Pancreas (tissue), 10 donors: ENCODE data around the gene TUBGCP6. TPM values are rescaled to one million over a fixed set of nuclear protein-coding genes. Genes with fewer than 3 reads are reported as not detected.

Experiments used
- ATAC-seq, 4 donors: fragments of 200-7000 bp; cut with Tn5 transposase; one replicate each; pipeline versions ENCODE4 v1.8.0 to v1.9.1; 2020; ENCODE audit warnings: mild to moderate bottlenecking in 4 of 4, moderate library complexity in 4 of 4
- DNase-seq, 6 donors: peaks; one replicate each; pipeline ENCODE4 v3.0.0-alpha.2; 2020
- FAIRE-seq: peaks from 2 replicates; lab custom pipeline; 2012; peaks lifted over from hg19 to GRCh38; lab: Jason Lieb, UNC
- H3K27ac ChIP-seq, 4 donors: fragments of 200-600 bp; sonication (generic); 1 replicate in 3 of 4; 2 replicates in 1 of 4; pipeline versions ENCODE4 v1.5.0 to v1.8.0; 2020
- H3K27me3 ChIP-seq, 4 donors: fragments of 200-600 bp; one replicate each; pipeline ENCODE4 v1.8.0; 2021
- H3K36me3 ChIP-seq, 3 donors: fragments of 200-600 bp; sonication (generic) in 1 of 3; one replicate each; pipeline versions ENCODE4 v1.5.0 to v1.8.0; 2020 to 2021
- H3K4me1 ChIP-seq, 3 donors: fragments of 200-600 bp; one replicate each; pipeline ENCODE4 v1.8.0; 2021
- H3K4me3 ChIP-seq, 4 donors: fragments of 200-600 bp; sonication (generic) in 2 of 4; one replicate each; pipeline versions ENCODE4 v1.5.0 to v1.8.0; 2020 to 2021
- H3K9me3 ChIP-seq, 4 donors: fragments of 200-600 bp; one replicate each; pipeline ENCODE4 v1.8.0; 2021
- WGBS, 2 donors: extraction: QIAGEN DNeasy Blood & Tissue Kit; methylation state at CpG; one replicate each; pipeline ENCODE4 v1.1.7; 2013; 5-methylcytosine and 5-hydroxymethylcytosine counted together
- intact Hi-C, 3 donors: fragments of 100-400 bp; cut with DNase I; formaldehyde crosslinking; loops; one replicate each; pipeline versions ENCODE4 v1.11.1 to v1.14.2; 2022
- polyA plus RNA-seq, 2 donors: library from polyadenylated mRNA; stranded (reverse); fragments of 200-250 nt; gene quantifications; one replicate each; pipeline ENCODE4 v1.2.3, GENCODE V29; 2013
- total RNA-seq, 6 donors: library from RNA; stranded (reverse); fragmentation: NEBNext Ultra II Directional in 4 of 6; extraction: Animal tissue kit (Norgen Biotek cat#: 25700) in 4 of 6; gene quantifications; one replicate each; pipeline versions ENCODE4 v1.2.1 to v1.2.4, GENCODE V29; 2021 to 2023
- TF ChIP-seq, protein P1 (sequence below), 4 donors: fragments of 200-600 bp; sonication (generic) in 3 of 4; IDR thresholded peaks; one replicate each; pipeline versions ENCODE4 v1.5.0 to v1.8.0; 2021; ENCODE audit warnings: antibody characterized with exemption in 4 of 4
- donor health status: healthy with polysubstance abuse.
- donor health status: DM: no; HTN: no; CAD: no; lungs with moderate emphysema.
- donor health status: DM: no; HTN: no; CAD: no.
- donor health status: control.
- donor health status: control.
- donor health status: Bipolar disorder and iron deficiency.
- donor health status: DM: yes; HTN: yes; CAD: no.
- donor health status: DM: no; HTN: no; CAD: no.
- donor health status: DM: no; HTN: no; CAD: no.
- donor health status: DM: yes; HTN: yes; CAD: no.

Gene TUBGCP6
- total and polyA plus RNA-seq, 8 donors: 19.2 to 139 (median 29.8) TPM

DNA sequence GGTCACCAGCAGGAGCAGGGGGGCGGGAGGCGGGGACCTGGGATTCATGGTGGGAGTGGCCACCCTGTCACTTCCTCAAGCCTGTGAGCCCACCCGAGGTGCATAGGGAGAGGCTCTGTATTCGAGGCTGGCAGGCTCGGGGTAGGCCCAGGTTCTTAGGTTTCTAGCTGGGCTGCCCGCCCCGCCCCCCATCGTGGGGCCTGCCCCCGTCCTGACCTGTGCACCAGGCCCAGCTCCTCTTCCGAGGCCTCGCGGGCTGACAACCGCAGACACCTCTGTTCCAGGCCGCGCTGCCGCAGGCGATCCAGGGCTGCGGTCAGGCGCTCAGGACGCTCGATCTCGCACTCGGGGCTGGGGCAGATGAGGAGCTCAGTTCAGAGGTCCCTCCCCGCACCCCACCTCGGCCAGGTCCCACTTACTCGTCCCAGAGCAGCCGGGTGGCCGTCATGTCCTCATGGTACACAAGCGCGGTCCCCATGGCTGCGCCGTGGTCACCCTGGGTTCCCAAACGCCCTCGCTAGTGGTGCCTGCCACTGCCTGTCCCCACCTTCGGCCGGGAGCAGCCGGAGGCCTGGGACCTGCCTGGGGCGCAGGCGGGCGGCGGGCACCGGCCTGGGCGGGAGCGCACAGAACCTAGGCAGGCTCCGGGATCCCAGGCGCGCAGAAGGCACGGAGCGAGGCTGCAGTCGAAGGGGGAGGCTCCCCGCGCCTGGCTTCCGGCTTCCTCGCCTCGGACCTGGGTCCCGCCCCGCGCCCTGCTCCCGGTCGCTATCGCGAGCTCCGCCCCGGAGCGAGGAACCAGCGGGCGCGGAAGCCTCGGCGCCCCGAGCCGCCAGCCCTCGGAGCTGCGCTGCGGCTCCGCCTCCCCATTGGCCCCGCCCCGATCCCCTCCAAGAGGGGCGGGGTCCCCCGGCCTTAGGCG is 6.0 kb upstream of the TUBGCP6 start, which contains the start of gene HDAC10:
TSS of gene HDAC10 (minus strand) at position 711 of the 922 bp plus-strand sequence. CDS start at position 478, 233 bp downstream.
- peak in 5 of 6 donors; percentile 76 to 92 (median 82) for DNase-seq
- H3K4me3 ChIP-seq: peak within 1 kb of the TSS; percentile 49 to 84 (median 63)
- TF ChIP-seq, protein P1, sequence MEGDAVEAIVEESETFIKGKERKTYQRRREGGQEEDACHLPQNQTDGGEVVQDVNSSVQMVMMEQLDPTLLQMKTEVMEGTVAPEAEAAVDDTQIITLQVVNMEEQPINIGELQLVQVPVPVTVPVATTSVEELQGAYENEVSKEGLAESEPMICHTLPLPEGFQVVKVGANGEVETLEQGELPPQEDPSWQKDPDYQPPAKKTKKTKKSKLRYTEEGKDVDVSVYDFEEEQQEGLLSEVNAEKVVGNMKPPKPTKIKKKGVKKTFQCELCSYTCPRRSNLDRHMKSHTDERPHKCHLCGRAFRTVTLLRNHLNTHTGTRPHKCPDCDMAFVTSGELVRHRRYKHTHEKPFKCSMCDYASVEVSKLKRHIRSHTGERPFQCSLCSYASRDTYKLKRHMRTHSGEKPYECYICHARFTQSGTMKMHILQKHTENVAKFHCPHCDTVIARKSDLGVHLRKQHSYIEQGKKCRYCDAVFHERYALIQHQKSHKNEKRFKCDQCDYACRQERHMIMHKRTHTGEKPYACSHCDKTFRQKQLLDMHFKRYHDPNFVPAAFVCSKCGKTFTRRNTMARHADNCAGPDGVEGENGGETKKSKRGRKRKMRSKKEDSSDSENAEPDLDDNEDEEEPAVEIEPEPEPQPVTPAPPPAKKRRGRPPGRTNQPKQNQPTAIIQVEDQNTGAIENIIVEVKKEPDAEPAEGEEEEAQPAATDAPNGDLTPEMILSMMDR (IDR thresholded peaks at IDR 0.05): no peak
- no peaks in the 10 kb centered on the region for H3K36me3 ChIP-seq
- H3K4me1 ChIP-seq: peaks cover 10 to 17% (median 12%) of the 10 kb centered on the region in 3 donors
- no peak for FAIRE-seq
- intact Hi-C loops: loop anchor here in 1 of 3 donors (5.0 kb wide), 1 partner anchor 91 kb away; the partner anchor contains the start of gene PPP6R2
- no peaks in the 10 kb centered on the region for H3K27me3 ChIP-seq
- peak within 1 kb of the TSS; percentile 20 to 75 (median 48) for H3K27ac ChIP-seq
- ATAC-seq: peak; percentile 81 to 87 (median 86)
- no peaks in the 10 kb centered on the region for H3K9me3 ChIP-seq
- 1 to 2% methylated on average over 69 to 81 of the region's 81 CpGs for WGBS, 2 donors

DNA sequence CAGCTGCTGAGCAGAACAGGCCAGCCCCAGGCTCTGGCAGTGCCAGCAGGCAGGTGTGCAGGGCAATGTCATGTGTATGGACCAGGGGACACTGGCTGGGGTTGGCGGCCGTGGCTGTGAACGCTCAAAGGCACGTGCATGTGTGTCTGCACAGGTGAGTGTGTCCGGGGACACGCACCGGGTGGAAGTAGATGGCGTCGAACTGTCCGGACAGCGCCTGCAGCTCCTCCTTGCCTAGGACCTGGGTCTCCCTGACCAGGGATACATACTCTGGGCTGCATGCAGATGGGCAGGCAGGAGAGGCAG is 5.4 kb upstream of the TUBGCP6 start:
- DNase-seq: peak in 1 of 6 donors; percentile 44
- Histone ChIP-seq H3K4me1 (peaks cover 14 to 19% (median 14%) of the 10 kb centered on the region in 3 donors), H3K27me3 (no peaks in the 10 kb centered on the region), H3K27ac (no peak overlapping the region), H3K36me3 (no peaks in the 10 kb centered on the region), H3K4me3 (peak overlapping the region; percentile 49 to 84 (median 63)), H3K9me3 (no peaks in the 10 kb centered on the region)
- TF ChIP-seq, protein P1 (IDR thresholded peaks at IDR 0.05): no peak
- no peak for FAIRE-seq
- 61 to 68% methylated on average over 11 of the region's 11 CpGs for WGBS, 2 donors
- intact Hi-C loops: loop anchor here in 1 of 3 donors (5.0 kb wide), 1 partner anchor 92 kb away; the partner anchor contains the start of gene PPP6R2
- ATAC-seq: no peak

DNA sequence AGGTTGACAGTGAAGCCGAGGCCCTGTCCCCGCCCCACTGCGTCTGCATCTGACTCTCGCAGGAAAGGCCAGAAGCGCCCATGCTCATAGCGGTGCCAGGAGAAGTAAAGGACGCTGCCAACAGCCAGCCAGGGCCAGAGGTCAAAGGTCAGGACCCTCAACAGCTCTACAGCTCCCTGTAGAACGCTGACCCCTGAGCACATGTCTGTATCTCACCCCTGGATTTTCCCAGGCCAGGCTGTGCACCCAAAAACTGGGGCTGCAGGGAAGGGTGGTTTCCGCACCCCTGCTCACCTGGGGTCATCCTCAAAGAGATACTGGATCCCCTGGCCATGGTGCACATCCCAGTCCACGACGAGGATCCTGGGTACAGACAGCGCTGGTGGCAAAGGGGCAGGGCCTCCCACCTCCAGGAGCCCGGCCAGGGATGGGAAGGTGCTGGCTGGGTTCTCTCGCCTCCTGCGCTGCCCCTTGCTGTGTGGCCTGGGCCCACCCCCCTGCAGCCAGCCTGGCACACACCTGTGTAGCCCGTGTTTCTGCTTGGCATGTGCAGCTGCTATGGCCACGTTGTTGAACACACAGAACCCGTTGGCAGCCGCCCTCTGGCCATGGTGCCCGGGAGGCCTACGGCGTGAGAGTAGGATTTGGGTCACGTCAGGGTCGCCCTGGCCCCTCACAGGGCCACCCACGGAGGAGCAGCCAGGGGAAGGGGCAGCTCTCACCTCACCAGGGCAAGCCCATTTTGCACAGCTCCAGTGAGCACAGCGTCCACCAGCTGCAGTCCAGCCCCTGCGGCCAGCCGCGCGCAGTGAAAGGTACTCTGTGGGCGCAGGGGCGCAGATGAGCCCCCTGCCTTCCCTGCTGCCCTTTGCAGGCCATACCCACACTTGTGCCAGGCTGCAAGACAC is 4.8 kb upstream of the TUBGCP6 start:
- H3K27ac ChIP-seq: no peak overlapping the region
- no peaks in the 10 kb centered on the region for H3K36me3 ChIP-seq
- no peaks in the 10 kb centered on the region for H3K9me3 ChIP-seq
- WGBS, 2 donors: 81 to 86% methylated on average over 32 of the region's 32 CpGs
- FAIRE-seq (no peak), ATAC-seq (no peak), DNase-seq (peak in 1 of 6 donors; percentile 42)
- H3K4me3 ChIP-seq: peak overlapping the region in 2 of 4 donors; percentile 49 to 77
- H3K27me3 ChIP-seq: no peaks in the 10 kb centered on the region
- peaks cover 14 to 19% (median 14%) of the 10 kb centered on the region in 3 donors for H3K4me1 ChIP-seq
- intact Hi-C loops: loop anchor here in 2 of 3 donors (5.0 to 10.0 kb wide), 3 partner anchors 93 to 258 kb away; partner anchors contain the start of genes LMF2 (in 2 of the 2), NCAPH2 (in 2 of the 2) and PPP6R2 (in 1 of the 2)
- TF ChIP-seq, protein P1 (IDR thresholded peaks at IDR 0.05): no peak

DNA sequence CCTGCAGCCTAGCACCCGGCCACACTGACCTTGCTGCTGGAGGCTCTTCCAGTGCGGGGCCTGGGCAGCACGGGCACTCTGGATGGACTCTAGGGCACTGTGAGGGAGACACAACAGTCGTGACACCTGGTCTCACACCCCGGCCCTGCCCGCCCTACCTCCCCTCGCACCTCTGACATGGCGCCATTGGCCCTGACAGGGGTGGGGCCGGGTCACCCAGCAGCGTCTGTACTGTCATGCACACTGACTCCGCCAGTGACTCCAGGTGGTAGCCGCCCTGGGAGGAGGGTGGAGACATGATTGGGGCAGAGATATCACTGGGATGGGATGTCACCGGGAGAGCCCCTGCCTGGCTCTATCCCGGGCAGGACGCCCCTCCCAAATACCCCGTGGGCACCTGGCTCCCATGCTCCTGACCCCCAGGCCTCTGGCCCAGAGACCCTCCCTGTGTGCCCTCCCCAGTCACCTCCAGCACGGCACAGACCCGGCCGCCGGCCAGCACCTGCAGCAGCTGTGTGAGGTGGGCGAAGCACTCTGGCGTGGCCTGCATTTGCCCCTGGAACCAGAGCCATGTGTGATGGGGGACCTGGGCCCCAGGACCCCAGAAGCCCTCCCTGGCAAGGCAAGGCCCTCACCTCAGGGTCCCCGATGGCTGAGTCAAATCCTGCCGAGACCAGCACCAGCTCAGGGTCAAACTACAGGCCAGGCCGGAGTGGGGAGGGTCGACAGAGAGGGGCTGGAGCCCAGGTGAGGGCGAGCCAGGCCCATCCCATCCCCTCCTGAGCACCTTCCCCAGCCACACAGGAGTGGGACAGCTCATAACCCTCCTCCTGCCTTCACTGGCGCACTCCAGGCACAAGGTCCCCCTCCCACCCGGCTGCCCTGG is 3.6 kb upstream of the TUBGCP6 start:
- Histone ChIP-seq H3K9me3 (no peaks in the 10 kb centered on the region), H3K4me3 (no peak overlapping the region), H3K27ac (no peak overlapping the region), H3K27me3 (no peaks in the 10 kb centered on the region), H3K4me1 (peaks cover 14 to 21% (median 14%) of the 10 kb centered on the region in 3 donors), H3K36me3 (no peaks in the 10 kb centered on the region)
- ATAC-seq (no peak), FAIRE-seq (no peak), DNase-seq (no peak)
- intact Hi-C loops: loop anchor here in 2 of 3 donors (5.0 to 10.0 kb wide), 2 partner anchors 256 to 259 kb away; partner anchors contain the start of genes LMF2 (in 2 of the 2) and NCAPH2 (in 2 of the 2)
- 83 to 88% methylated on average over 26 to 29 of the region's 29 CpGs for WGBS, 2 donors
- TF ChIP-seq, protein P1 (IDR thresholded peaks at IDR 0.05): no peak
